GM21576 (cell line): Measurements from ENCODE around the gene SPATA33.
"Not testable (repeated sequence)": the region's sequence is repeated elsewhere in the genome, so short reads cannot be mapped to it uniquely, and the experiment has no call there.

ENCODE experiments used
- ATAC-seq: cut with Tn5 transposase; IDR thresholded peaks from one replicate; pipeline ENCODE4 v1.9.1; 2021; ENCODE audit warnings: mild to moderate bottlenecking, moderate library complexity; ENCODE audit not compliant: unreplicated experiment

The SPATA33 gene

DNA sequence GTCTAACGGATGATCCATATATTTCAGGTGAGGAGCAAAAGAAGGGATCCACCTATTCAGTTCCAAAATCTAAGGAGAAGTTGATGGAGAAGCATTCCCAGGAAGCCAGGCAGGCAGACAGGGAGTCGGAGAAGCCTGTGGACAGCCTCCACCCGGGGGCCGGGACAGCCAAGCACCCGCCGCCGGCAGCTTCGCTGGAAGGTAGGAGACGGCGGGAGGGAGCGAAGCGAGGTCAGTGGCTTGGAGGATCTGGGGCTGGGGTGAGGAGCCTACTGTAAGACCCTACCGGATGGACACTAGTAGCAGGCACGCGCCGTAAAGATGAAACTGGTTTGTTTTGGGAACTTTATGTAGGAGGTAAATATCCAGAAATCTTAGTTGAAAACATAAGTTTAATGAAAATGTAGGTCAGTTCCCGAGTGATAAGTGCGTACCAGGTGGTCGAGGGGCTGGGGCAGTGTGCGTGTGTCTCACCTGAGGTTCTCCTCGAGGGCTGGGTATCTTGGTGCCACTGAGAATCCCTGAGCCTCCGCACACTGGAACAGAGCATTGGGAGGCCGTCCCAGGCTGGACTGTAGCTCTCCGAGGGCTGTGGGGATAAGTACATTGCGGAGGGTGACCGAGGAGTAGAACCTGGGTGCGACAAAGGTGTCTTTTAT is 714 bp downstream of the SPATA33 start:
- ATAC-seq = no peak

DNA sequence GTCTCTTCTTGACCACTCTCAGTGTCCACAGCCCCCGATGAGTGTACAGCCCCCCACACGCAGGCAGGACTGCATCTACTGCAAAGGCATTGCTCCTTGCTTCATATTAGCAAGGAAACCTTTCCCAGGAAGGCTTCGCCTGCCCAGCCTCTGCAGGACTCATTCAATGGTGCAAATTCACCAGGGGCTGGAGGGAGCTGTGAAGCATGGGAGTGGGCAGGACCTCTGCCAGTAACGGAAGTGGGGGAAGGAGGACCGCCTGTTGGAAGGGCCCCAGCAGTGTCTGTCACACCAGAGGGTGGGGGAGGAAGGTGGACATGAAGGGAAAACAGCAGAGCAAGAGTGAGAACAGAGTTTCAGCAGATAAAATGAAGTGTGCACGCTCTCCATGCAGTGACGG is 2.5 kb downstream of the SPATA33 start:
- no peak for ATAC-seq

DNA sequence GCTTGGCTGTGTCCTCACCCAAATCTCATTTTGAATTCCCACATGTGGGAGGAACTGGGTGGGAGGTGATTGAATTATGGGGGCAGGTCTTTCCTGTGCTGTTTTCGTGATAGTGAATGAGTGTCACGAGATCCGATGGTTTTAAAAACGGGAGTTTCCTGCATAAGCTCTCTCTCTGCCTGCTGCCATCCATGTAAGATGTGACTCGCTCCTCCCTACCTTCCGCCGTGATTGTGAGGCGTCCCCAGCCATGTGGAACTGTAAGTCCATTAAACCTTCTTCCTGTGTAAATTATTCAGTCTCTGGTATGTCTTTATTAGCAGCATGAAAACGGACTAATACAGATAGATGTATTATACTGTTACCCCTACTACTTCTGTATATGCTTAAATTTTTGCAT is 3.6 kb downstream of the SPATA33 start:
- ATAC-seq = no peak

DNA sequence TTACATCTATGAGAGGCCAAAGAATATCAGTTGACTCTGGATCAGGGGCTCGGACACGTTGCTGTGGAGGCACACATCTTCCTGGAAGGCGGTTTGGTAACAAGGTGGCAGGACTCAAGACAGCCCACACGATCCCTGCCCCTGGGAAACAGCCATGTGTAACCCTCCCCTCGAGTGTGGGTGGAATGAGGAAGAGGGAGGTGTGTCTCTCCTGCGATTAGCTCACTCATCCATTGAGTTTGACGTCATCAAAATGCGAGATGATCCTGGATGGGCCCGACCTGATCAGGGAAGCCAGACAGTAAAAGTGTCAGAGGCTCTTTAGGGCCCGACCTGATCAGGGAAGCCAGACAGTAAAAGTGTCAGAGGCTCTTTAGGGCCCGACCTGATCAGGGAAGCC is 6.6 kb downstream of the SPATA33 start:
- not testable (repeated sequence) for ATAC-seq

DNA sequence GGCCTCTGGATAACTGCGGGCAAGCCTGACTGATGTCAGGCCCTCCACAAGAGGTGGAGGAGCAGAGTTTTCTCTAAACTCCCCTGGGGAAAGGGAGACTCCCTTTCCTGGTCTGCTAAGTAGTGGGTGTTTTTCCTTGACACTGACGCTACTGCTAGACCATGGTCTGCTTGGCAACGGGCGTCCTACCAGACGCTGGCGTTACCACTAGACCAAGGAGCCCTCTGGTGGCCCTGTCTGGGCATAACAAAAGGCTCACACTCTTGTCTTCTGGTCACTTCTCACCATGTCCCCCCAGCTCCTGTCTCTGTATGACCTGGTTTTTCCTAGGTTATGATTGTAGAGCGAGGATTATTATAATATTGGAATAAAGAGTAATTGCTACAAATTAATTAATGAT is 9.4 kb downstream of the SPATA33 start:
- ATAC-seq = not testable (repeated sequence)

DNA sequence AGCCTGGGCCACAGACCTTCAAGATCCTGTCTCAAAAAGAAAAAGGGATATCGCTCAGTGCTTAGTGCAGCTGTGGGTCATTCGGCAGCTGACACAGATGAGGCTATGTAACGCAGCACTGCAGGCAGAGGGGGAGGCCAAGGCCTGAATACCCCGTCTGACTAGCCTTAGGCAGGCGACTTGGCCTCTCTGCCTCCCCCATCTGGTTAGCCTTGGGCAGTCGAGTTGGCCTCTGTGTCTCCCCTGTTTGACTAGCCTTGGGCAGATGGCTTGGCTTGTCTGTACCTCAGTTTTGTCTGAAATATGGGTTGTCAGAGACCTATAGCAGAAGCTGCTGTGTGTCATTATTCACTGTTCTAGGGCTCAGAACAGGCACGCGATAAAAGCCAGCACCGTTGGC is 10.0 kb downstream of the SPATA33 start:
- ATAC-seq = no peak

DNA sequence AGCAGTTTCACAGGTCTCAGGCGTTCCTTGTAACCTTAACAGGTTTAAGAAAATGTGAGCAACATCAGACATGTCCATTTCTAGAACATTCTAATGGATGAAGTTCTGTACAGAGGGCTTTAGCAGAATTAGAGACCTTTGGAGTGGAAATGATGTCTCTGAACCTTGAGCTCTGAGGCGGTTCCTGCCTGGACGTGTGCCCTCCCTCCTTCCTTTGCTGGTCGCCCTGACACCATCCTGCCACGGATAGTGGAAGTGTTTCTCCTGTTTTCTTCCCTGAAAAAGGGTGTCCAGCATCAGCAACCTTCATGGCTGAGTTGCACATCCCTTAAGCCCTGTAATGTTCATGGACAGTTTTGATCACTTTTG is 11.1 kb downstream of the SPATA33 start:
- ATAC-seq = no peak

DNA sequence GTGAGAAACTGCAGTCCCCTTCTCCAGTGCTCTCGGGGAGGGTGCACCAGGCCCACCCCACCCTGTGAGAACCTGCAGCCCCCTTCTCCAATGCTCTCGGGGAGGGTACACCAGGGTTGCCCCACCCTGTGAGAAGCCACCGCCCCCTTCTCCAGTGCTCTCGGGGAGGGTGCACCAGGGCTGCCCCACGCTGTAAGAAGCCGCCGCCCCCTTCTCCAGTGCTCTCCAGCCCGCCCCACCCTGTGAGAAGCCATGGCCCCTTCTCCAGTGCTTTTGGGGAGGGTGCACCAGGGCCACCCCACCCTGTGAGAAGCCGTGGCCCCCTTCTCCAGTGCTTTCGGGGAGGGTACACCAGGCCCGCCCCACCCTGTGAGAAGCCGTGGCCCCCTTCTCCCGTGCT is 12.1 kb downstream of the SPATA33 start:
- ATAC-seq = no peak

DNA sequence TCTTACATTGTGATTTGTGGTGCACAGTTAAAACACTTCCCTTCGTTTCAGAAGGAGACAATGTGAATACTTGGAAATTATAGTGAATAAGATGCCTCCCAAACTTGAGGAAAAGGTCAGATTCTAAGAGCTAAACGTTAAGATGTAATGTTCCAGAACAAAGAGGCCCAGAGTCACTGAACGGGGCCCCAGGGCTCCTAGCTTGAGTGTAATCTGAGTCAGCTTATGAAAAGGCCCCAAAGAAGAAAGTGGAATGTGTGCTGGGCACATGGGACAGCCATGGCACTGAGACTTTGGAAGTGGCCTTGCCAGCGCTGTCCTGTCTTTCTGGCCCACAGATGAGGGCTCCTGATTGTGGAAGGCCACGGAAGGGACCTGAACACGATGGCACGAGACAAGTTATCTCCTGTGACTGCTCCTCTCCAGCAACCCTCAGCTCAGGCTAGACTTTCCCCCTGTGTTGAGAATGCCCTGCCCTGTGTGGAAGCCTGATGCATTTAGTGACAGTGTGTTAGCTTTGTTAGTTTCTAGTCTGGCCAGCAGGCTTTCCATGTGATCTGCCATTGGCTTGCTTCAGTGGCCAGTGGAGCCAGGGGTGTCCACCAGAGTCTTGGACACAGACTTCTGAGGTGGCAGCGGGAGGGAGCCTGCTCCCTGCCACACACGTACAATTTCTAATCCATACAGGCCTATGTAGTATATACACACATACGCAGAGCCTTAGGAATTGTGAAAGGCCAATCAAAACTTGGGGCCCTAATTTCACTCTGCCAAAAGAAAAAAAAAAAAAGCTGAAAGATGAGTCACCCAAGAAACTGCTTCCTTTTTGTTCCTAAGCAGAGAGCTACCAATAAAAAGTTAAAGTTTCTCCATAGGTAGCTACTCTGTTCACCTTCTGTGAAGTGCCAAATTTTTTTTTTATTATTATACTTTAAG is 13.1 kb downstream of the SPATA33 start:
- no peak for ATAC-seq

DNA sequence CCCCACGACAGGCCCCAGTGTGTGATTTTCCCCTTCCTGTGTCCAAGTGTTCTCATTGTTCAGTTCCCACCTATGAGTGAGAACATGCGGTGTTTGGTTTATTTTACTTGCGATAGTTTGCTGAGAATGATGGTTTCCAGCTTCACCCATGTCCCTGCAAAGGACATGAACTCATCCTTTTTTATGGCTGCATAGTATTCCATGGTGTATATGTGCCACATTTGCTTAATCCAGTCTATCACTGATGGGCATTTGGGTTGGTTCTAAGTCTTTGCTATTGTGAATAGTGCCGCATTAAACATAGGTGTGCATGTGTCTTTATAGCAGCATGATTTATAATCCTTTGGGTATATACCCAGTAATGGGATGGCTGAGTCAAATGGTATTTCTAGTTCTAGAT is 13.9 kb downstream of the SPATA33 start:
- ATAC-seq = not testable (repeated sequence)

DNA sequence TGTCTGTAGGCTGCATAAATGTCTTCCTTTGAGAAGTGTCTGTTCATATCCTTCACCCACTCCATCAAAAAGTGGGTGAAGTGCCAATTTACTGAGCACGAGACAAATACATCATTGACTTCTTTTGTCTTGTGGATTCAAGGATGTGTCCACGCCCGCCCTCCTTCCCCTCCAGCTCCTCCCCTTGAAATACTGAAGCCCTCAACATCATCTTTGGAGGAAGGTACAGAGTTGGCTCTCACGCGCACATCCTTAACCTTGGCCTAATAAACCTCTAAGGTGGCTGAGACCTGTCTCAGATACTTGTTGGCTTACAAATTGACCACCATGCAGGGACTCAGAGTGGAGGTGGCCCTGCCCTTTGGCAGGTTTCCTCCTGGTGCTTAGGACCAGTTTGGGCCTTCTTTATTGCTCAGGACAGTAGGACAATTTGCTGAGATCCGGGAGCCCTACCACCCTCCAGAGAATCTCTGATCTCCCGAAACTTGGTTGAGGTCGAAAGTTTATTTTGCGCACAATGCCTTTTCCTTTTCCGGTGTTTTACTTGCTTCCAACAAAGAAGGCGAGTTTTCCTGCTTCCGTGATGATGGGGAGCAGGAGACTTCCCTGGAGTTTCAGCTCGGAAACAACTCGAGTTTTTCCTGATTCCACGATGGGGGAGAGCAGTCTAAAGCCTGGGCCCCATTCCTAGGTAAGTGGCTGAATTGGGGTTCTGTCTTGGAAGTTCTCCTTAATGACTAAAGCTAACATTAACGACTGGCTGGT is 14.7 kb downstream of the SPATA33 start:
- ATAC-seq = no peak

DNA sequence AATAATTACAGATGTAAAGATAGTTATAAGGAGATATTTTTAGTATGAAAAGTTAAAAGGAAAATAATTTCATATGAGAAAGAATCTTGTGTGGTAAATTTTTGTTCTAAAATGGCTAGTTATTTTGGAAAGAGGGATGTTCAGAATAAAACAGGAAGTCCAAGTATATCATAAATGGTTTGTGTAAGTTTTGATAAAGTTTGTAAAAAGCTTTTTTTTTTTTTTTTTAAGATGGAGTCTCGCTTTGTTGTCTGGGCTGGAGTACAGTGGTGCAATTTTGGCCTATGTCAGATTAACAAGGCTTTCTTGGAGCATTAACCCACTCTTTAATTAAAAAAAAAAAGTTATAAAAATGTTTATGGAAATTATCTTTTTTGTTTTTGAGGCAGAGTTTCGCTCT is 20.6 kb downstream of the SPATA33 start:
- no peak for ATAC-seq

DNA sequence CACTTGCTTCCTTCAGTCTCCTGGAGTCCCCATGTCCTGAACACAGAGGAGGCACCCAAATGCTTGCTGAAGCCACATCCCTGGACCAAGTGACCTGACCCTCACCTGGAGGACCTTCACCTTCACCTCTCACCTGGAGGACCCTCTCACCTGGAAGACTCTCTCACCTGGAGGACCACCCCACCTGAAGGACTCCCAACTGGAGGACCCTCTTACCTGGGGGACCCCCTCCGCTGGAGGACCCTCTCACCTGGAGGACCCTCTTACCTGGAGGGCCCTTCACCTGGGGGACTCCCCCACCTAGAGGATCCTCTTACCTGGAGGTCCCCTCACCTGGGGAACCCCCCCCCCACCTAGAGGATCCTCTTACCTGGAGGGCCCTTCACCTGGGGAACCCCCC is 28.3 kb downstream of the SPATA33 start:
- ATAC-seq = no peak

DNA sequence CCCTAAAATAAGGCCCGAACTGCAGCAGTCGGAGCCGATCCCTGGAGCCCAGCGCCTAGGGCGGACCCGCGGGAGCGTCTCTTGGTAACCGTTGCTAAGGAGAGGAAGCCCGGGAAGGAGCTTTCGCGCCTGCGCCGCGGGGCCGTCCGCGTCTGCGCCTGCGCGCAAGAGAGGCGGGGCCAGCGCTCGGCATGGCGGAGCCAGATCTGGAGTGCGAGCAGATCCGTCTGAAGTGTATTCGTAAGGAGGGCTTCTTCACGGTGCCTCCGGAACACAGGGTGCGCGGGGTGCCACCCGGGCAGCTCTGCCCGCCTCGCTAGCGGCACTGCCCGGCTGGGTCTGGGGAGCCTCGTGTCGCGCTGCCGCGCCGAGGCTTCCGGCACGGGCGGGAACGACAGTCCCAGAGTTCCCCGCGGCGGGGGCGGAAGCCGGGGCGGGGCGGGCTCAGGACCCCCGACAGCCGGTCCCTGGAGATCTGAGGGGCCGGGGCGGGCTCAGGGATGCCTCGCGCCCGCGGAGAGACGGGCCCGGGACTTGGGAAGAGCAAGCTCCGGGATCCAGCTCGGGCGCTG is 29.0 kb downstream of the SPATA33 start, which contains the start of gene CDK10:
Gene CDK10 (plus strand): TSS at position 170 of the 572 bp plus-strand sequence. CDS start 22 bp downstream, at position 192.
- ATAC-seq = peak; percentile 73

DNA sequence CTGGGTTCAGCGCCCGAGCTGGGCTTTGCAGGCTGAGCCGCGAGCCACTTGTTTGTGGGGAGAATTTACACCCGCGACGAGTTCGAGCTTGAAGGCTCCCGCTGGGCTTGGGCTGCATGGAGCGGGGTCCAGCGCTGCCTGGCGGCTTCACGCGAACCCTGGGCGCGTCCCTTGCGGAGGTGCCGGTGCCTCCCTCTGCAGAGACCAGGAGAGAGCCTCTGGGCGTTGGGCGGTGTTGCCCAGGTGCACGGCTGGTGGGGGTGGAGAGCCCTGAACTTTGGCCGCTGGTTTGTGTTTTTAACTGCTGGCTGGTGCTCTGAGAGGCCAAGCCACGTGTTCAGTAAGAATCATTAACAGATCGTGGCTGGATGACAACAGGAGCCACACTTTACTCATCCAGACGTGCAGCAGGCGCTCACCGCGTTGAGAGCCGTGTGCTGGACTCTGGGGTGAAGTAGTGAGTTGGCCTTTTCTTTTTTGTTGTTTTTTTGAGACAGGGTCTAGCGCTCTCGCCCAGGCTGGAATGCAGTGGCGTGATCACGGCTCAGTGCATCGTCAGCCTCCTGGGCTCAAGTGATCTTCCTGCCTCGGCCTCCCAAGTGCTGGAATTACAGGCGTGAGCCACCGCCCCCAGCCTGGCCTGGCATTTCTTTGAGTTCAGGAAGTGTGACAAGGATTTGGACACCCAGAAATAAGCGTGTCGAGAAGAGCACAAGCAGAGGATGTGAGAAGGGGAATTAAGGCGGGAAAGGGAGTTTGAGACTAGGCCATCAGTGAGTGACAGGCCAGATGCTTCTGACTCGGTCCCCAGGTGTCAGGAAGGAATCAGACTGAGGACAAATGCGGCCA is 29.7 kb downstream of the SPATA33 start:
- peak; percentile 37 for ATAC-seq

DNA sequence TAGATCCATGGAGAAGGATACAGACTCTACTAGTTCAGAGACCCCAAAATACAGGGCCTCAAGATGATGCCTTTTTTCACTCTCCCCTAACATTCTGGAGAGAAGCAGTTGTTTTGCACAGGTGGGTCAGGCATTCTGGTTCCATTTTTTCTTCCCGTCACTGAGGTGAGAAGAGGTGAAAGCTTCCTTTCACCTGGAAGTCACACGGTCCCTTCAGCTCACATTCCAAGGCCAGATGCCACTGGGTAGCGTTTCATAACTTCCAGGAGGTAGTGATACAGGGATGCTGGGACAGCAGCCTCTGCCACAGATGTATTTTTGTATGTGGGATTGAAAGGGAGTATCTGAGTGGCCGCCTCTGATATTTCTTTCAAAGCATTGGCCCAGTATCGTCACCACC is 30.8 kb downstream of the SPATA33 start:
- no peak for ATAC-seq

DNA sequence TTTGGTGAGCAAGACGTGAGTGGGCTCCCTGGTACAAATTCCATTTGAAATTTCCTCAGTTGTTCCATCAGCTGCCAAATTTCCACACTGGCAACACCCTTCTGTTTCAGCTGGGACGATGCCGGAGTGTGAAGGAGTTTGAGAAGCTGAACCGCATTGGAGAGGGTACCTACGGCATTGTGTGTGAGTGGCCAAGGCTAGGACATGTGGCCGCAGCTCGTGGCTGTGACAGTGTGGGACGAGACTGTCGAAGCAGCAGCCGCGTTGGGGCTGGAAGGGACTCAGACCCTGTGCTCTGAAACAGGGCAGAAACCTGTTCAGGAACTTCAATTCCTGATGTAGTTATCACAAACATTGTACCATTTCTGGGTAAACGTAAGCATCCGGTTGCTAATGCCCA is 31.5 kb downstream of the SPATA33 start:
- no peak for ATAC-seq

DNA sequence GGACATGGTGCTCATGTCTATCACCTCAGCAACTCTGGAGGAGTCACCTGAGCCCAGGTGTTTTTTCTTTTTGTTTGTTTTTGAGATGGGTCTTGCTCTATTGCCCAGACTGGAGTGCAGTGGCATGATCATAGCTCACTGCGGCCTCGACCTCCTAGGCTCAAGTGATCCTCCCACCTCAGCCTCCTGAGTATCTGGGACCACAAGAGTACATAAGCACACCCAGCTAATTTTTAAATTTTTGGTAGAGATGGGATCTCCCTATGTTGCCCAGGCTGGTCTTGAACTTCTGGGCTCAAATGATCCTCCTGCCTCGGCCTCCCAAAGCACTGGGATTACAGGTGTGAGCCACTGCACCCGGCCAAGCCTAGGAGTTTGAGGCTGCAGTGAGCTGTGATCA is 32.0 kb downstream of the SPATA33 start:
- ATAC-seq = not testable (repeated sequence)

DNA sequence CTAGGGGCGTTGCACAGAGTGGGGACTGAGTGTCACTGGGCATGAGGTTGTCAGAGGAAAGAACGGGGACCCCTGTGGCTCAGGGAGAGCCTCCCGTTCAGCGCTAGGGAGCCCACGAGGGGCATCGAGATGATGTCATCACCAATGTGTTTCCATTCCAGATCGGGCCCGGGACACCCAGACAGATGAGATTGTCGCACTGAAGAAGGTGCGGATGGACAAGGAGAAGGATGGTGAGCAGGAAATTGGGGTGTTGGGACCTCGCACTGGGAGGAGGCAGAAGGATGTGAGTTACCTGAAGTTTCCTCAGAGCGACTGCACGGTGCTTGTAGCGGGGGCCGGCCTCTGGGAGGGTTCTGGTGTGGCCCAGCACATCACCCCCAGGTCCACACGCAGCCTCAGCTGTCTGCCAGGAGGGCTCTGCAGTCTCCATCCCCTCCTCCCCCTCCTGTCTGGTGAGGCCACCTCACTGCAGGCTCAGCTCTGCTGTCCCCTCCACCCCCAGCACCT is 32.8 kb downstream of the SPATA33 start:
- ATAC-seq = no peak
